C4-2B (cell line): Measurements from ENCODE around the gene GBX2.

Source experiments
- ZFX ChIP-seq: fragments of 450-650 bp; IDR thresholded peaks from 2 replicates; pipeline ENCODE4 v1.6.1; 2017
- TF ChIP-seq, protein P1 (sequence below): fragments of 450-650 bp; conservative IDR thresholded peaks from 2 replicates; pipeline ENCODE4 v1.5.1; 2017; ENCODE audit warnings: mild to moderate bottlenecking

DNA sequence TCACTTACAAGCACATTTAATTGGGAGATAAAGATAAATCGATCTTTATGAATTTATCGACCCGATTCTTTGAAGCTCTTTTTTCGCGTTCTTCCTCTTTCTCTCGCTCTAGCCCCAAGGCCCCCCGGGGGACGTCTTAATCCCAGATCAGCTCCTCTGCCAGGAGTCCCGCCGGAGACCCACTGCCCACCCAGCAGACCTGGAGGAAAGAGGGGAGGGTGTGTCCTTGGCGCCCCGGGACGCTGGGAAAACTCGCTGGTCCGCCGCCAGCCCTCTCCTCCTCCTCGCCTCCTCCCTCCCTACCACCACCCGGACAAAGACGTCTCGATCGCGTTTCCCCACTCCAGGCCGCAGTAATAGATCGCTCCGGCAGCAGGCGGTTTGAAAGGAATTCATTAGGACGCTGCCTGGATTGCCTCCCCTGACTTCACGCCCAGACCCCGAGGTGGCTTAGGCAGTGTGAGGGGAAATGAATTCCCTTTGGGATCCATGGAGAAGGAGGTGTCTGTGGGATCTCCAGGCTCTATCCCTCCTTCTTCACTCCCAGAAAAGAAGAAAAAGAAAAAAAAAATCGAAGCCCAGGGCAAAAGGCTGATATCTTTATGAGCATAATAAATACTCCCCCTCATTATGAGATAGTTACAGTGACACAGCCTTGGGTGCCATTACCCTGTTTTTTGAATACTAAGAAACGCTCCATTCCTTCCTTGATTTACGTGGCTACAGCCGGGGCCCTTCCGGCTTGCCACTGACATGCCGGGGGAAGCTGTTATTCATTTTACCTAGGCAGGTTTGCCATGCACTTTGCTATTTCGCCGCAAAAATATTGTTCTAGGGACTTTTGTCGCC is 1.8 kb upstream of the GBX2 start:
- TF ChIP-seq, protein P1, sequence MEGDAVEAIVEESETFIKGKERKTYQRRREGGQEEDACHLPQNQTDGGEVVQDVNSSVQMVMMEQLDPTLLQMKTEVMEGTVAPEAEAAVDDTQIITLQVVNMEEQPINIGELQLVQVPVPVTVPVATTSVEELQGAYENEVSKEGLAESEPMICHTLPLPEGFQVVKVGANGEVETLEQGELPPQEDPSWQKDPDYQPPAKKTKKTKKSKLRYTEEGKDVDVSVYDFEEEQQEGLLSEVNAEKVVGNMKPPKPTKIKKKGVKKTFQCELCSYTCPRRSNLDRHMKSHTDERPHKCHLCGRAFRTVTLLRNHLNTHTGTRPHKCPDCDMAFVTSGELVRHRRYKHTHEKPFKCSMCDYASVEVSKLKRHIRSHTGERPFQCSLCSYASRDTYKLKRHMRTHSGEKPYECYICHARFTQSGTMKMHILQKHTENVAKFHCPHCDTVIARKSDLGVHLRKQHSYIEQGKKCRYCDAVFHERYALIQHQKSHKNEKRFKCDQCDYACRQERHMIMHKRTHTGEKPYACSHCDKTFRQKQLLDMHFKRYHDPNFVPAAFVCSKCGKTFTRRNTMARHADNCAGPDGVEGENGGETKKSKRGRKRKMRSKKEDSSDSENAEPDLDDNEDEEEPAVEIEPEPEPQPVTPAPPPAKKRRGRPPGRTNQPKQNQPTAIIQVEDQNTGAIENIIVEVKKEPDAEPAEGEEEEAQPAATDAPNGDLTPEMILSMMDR, result no peak
- TF ChIP-seq ZFX, result no peak
